ENCODE data around the gene DDX24. TPM values are rescaled to one million over a fixed set of nuclear protein-coding genes. Genes with fewer than 3 reads are reported as not detected.

DDX24 gene
- total RNA-seq, 2 donors from 2014 or later: 131 to 137 TPM

DNA sequence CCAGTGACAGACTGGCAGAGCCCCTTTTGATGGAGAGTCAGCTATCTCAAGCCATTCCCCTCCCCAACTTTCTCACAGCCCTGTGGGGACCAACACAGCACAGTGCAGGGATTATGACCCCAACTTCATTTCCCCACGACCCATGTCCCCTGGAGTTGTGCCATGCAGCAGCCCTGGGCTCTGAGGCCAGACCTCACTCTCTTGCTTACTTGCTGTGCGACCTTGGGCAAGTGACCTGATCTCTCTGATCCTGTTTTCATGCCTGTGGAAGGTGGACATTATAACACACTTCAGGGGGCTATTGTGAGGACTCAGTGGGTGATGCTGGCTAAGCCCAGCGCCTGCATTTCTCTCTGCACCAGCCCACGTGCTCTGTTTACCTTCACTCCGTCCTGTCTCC lies 40.8 kb downstream of the DDX24 start:
- Histone ChIP-seq H3K4me3 (ENCODE audit: low read length) (no peak overlapping the region), H3K4me1 (ENCODE audit: control insufficient read depth, insufficient read depth, low read length) (peaks cover 4% of the 10 kb centered on the region), H3K9me3 (ENCODE audit: control insufficient read depth, low read length) (no peaks in the 10 kb centered on the region), H3K36me3 (ENCODE audit: control insufficient read depth, insufficient read depth, low read length) (peaks cover 3% of the 10 kb centered on the region), H3K27ac (ENCODE audit: low read depth, low read length) (no peak overlapping the region), H3K27me3 (ENCODE audit: control insufficient read depth, insufficient read depth, low read length, poor library complexity, severe bottlenecking) (no peaks in the 10 kb centered on the region), H3K9ac (ENCODE audit: extremely low read depth, low read length, poor library complexity, severe bottlenecking) (no peak overlapping the region)
- Mint-ChIP-seq H3K4me3 (no peak overlapping the region), H3K27ac (no peak overlapping the region), H3K36me3 (ENCODE audit: low read depth) (peaks cover 13% of the 10 kb centered on the region), H3K27me3 (ENCODE audit: insufficient read depth) (no peaks in the 10 kb centered on the region), H3K9me3 (peaks cover 4% of the 10 kb centered on the region), H3K4me1 (peaks cover 9% of the 10 kb centered on the region)
- 84 to 90% methylated on average over 2 to 5 of the region's 5 CpGs for WGBS, 2 experiments (ENCODE audit: insufficient coverage in 1 of 2, insufficient read length in 1 of 2)
- no peak for DNase-seq
- TF ChIP-seq, protein P1, sequence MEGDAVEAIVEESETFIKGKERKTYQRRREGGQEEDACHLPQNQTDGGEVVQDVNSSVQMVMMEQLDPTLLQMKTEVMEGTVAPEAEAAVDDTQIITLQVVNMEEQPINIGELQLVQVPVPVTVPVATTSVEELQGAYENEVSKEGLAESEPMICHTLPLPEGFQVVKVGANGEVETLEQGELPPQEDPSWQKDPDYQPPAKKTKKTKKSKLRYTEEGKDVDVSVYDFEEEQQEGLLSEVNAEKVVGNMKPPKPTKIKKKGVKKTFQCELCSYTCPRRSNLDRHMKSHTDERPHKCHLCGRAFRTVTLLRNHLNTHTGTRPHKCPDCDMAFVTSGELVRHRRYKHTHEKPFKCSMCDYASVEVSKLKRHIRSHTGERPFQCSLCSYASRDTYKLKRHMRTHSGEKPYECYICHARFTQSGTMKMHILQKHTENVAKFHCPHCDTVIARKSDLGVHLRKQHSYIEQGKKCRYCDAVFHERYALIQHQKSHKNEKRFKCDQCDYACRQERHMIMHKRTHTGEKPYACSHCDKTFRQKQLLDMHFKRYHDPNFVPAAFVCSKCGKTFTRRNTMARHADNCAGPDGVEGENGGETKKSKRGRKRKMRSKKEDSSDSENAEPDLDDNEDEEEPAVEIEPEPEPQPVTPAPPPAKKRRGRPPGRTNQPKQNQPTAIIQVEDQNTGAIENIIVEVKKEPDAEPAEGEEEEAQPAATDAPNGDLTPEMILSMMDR (conservative IDR thresholded peaks at IDR 0.05): no peak

DNA sequence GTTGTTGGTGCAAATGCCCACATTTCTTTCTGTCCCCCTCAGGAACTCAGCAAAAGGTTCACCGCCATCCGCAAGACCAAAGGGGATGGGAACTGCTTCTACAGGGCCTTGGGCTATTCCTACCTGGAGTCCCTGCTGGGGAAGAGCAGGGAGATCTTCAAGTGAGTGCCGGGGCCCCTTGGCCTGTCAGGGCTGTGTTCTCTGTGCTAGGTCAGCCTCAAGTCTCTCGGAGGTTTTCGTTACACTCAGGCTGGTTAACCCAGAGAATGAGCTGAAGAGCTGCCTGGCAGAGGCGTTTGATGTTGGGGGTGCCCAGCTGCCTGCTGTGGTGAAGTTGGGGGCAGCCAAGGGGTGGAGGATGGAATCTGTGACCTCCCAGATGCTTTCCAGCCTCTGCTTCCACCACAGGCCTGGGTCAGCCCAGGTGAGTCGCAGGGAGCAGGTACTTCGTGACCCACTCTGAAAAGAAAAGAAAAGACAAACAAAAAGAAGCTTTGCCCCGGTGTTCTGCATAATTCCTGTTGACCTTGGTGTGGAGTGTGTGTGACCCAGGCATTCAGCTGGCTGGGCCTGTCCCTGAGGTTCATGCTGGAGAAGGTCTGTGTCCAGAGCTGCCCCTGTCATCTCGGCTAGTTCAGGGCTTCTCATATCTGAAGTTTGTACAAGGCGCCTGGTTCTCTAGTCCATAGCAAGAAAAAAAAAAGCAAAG lies 41.9 kb downstream of the DDX24 start:
- Mint-ChIP-seq H3K4me3 (no peak overlapping the region), H3K9me3 (peaks cover 12% of the 10 kb centered on the region), H3K27me3 (ENCODE audit: insufficient read depth) (no peaks in the 10 kb centered on the region), H3K4me1 (peaks cover 9% of the 10 kb centered on the region), H3K36me3 (ENCODE audit: low read depth) (peaks cover 11% of the 10 kb centered on the region), H3K27ac (no peak overlapping the region)
- peaks cover 3% of the 10 kb centered on the region for H3K36me3 ChIP-seq (ENCODE audit: control insufficient read depth, insufficient read depth, low read length)
- no peaks in the 10 kb centered on the region for H3K27me3 ChIP-seq (ENCODE audit: control insufficient read depth, insufficient read depth, low read length, poor library complexity, severe bottlenecking)
- WGBS, 2 experiments (ENCODE audit: insufficient coverage in 1 of 2, insufficient read length in 1 of 2): 93 to 96% methylated on average over 5 to 11 of the region's 11 CpGs
- TF ChIP-seq, protein P1 (conservative IDR thresholded peaks at IDR 0.05): no peak
- peaks cover 4% of the 10 kb centered on the region for H3K4me1 ChIP-seq (ENCODE audit: control insufficient read depth, insufficient read depth, low read length)
- H3K4me3 ChIP-seq (ENCODE audit: low read length): no peak overlapping the region
- no peak overlapping the region for H3K9ac ChIP-seq (ENCODE audit: extremely low read depth, low read length, poor library complexity, severe bottlenecking)
- no peak for DNase-seq
- no peak overlapping the region for H3K27ac ChIP-seq (ENCODE audit: low read depth, low read length)
- peaks cover 10% of the 10 kb centered on the region for H3K9me3 ChIP-seq (ENCODE audit: control insufficient read depth, low read length)

DNA sequence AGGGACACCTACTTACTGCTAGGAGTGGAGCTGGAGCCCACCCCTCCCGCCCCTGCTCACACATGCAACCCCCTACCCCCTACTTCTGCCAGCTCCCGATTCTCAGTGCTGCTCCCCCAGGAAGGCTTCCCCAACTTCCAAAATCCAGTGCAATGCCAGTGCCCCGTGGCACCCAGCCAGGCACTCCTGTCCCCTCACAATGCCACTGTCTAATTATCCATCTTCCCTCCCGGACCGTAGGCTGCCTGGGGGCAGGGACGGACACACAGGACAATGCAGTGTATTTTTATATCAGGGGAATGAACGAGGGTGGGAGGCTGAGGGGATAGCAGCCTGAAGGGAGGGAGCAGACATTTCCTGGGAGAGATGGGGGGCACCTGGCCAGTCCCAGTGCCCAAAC lies 42.5 kb downstream of the DDX24 start:
- WGBS, 2 experiments (ENCODE audit: insufficient coverage in 1 of 2, insufficient read length in 1 of 2): 89 to 100% methylated on average over 2 to 6 of the region's 7 CpGs
- Histone ChIP-seq H3K4me3 (ENCODE audit: low read length) (no peak overlapping the region), H3K27me3 (ENCODE audit: control insufficient read depth, insufficient read depth, low read length, poor library complexity, severe bottlenecking) (no peaks in the 10 kb centered on the region), H3K9me3 (ENCODE audit: control insufficient read depth, low read length) (peaks cover 10% of the 10 kb centered on the region), H3K9ac (ENCODE audit: extremely low read depth, low read length, poor library complexity, severe bottlenecking) (no peak overlapping the region), H3K36me3 (ENCODE audit: control insufficient read depth, insufficient read depth, low read length) (peaks cover 3% of the 10 kb centered on the region), H3K4me1 (ENCODE audit: control insufficient read depth, insufficient read depth, low read length) (peaks cover 4% of the 10 kb centered on the region), H3K27ac (ENCODE audit: low read depth, low read length) (no peak overlapping the region)
- H3K4me1 Mint-ChIP-seq: peaks cover 9% of the 10 kb centered on the region
- H3K9me3 Mint-ChIP-seq: peaks cover 14% of the 10 kb centered on the region
- DNase-seq: no peak
- TF ChIP-seq, protein P1 (conservative IDR thresholded peaks at IDR 0.05): no peak
- no peaks in the 10 kb centered on the region for H3K27me3 Mint-ChIP-seq (ENCODE audit: insufficient read depth)
- peaks cover 14% of the 10 kb centered on the region for H3K36me3 Mint-ChIP-seq (ENCODE audit: low read depth)
- no peak overlapping the region for H3K4me3 Mint-ChIP-seq
- no peak overlapping the region for H3K27ac Mint-ChIP-seq

All from endodermal cell (in vitro differentiated cells).